GM12865 (cell line): ENCODE results near the gene ARMC2.
A peak's percentile ranks its signal among the peaks of the same experiment; 100 is the strongest.

Experiments
- DNase-seq: peaks from one replicate; pipeline ENCODE4 v3.0.0; 2010; ENCODE audit warnings: low read depth
- H3K4me3 ChIP-seq: 2 replicates; pipeline ENCODE4 v1.5.1; 2011; ENCODE audit warnings: mild to moderate bottlenecking, low read depth, low read length, control low read depth
- TF ChIP-seq, protein P1 (sequence below): IDR thresholded peaks from 2 replicates; pipeline ENCODE4 v1.5.1; 2011; ENCODE audit warnings: low read length, control low read depth, low read depth, inconsistent platforms; ENCODE audit not compliant: insufficient read depth; ENCODE audit errors: missing control alignments

Gene ARMC2, protein sequence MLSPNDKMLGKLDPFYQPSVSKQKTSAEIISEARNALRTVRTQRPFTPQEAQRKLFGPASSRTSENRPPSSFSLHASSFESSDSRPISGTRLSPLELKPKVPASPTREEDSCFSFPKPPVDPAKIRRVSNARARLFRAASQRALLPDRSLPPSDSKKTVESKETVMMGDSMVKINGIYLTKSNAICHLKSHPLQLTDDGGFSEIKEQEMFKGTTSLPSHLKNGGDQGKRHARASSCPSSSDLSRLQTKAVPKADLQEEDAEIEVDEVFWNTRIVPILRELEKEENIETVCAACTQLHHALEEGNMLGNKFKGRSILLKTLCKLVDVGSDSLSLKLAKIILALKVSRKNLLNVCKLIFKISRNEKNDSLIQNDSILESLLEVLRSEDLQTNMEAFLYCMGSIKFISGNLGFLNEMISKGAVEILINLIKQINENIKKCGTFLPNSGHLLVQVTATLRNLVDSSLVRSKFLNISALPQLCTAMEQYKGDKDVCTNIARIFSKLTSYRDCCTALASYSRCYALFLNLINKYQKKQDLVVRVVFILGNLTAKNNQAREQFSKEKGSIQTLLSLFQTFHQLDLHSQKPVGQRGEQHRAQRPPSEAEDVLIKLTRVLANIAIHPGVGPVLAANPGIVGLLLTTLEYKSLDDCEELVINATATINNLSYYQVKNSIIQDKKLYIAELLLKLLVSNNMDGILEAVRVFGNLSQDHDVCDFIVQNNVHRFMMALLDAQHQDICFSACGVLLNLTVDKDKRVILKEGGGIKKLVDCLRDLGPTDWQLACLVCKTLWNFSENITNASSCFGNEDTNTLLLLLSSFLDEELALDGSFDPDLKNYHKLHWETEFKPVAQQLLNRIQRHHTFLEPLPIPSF

DNA sequence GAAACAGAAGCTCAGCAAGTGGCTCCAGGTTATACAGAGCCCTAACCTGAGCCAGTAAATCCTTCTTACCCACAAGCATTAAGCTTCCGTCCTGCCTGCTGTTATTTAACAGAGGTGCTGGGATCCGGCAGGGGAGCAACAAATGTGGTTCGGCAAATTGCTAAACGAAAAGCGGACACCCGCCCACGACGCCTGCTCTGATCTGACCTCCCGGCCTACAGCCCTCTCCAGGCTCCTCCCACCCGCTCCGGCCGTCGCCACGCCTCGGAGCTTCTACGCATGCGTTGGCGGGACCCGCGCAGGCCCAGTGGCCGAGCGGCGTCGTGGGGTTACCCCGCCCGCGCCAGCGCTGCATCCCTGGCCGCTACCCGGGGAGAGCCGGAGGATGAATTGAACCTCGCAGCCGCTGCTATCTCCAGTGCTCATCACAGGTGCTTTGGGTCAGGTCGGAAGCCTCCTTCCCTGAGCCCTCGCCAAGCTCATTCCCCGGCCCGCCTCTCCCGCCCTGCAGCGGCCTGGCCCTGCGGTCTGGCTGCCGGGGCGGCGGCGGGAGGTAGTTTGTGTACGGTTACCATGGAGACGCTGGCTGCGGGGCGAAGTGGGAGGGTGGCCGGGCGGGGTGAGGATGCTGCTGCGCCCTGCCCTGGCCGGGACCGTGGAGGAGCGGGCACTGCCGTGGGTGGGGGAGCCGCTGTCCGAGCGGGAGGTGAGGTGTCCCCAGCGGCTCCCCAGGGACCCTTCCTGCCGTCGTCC lies at the start of gene ARMC2:
ARMC2 (plus strand) TSS at position 307 of the 753 bp plus-strand sequence. CDS start 5,846 bp downstream, outside the sequence.
- peak; percentile 89 for DNase-seq
- TF ChIP-seq, protein P1, sequence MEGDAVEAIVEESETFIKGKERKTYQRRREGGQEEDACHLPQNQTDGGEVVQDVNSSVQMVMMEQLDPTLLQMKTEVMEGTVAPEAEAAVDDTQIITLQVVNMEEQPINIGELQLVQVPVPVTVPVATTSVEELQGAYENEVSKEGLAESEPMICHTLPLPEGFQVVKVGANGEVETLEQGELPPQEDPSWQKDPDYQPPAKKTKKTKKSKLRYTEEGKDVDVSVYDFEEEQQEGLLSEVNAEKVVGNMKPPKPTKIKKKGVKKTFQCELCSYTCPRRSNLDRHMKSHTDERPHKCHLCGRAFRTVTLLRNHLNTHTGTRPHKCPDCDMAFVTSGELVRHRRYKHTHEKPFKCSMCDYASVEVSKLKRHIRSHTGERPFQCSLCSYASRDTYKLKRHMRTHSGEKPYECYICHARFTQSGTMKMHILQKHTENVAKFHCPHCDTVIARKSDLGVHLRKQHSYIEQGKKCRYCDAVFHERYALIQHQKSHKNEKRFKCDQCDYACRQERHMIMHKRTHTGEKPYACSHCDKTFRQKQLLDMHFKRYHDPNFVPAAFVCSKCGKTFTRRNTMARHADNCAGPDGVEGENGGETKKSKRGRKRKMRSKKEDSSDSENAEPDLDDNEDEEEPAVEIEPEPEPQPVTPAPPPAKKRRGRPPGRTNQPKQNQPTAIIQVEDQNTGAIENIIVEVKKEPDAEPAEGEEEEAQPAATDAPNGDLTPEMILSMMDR = no peak

DNA sequence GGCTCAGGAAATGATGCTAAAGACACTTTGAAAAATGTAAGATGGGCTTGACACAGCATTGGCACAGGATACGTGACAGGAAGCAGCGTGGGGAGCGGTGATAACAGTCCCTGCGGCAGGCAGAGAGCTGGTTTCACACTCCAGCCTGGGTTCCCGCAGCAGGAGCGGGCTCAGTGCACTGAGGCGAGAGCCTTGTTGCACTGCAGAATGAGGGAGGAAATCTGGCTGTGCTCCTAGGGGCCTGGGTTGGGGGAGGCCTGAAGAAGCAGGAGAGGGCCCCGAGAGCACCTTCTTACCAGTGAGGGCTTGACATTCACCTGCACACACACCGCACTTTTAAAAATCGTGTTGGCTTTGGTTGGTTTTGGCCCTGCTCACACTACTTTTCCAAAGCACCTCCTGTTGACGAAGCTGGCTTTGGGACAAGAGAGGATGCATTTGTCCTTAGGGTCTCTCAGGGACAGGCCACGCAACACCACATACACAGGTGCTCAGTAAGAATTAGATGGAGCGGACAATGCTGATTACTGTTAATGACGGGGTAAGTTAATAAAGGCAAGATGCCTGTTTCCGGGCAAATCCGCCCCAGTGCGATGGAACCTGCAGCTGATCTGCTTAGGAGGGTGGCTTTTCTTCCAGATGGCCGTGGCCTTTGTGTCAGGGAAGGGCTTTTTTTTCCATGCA lies 49.4 kb upstream of the ARMC2 start:
- TF ChIP-seq, protein P1 = no peak
- H3K4me3 ChIP-seq = no peak overlapping the region
- DNase-seq = no peak

More for the DNA sequence above, at the start of gene ARMC2:
- H3K4me3 ChIP-seq = peak within 1 kb of the TSS; percentile 64

DNA sequence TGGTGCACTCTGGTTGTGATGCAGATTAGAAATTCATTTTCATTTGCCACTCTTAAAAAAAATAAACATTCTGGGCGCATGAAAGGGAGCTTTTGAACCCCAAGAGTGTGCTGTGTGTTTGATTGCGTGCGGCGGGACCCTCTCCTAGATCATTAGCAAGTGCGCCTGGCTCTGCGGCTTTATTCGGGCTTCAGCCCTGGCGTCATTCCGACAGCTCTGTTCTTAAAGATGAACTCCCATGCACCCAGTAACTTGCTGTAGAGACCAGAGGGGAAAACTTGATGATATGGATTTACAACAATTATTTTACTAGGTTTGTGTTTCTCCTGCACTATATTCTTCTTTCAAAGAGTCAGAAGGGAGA lies 48.9 kb upstream of the ARMC2 start:
- TF ChIP-seq, protein P1 = no peak
- DNase-seq = no peak
- H3K4me3 ChIP-seq = no peak overlapping the region

DNA sequence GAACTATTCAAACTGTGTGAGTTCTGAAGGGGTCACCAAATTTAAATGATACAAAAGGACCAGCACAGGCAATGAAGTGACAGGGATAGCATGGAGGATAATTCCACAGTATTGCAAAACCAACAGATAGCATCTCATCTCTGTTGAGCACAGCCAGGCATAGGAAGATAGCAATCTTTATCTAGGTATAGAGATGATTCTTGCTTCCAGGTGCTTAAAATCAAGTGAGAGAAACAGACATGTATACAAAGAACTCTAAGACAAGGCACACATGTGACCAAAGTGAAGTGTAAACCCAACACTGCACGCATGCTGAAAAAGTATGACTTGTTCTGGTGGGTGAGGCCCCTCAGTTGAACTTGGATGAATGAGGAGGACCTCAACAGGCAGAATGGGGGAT lies 48.4 kb upstream of the ARMC2 start:
- DNase-seq = no peak
- H3K4me3 ChIP-seq = no peak overlapping the region
- TF ChIP-seq, protein P1 = no peak

DNA sequence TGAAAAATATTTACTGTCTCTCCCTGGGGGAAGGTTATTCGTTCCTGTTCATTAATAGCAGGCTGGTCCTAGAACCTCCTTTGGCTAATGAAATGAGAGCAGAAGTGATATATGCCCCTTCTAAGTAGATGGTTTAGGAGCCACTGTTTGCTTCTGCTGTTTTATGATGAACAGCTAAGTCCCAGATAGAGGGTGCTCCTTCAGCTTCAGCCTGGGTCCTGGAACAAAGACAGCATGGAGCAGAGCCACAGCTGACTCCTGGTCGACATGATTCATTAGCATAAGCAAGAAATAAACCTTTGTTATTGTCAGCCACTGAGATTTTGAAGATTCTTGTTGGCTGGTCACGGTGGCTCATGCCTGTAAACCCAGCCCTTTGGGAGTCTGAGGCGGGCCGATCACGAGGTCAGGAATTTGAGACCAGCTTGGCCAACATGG lies 47.8 kb upstream of the ARMC2 start:
- H3K4me3 ChIP-seq = no peak overlapping the region
- TF ChIP-seq, protein P1 = no peak
- no peak for DNase-seq

DNA sequence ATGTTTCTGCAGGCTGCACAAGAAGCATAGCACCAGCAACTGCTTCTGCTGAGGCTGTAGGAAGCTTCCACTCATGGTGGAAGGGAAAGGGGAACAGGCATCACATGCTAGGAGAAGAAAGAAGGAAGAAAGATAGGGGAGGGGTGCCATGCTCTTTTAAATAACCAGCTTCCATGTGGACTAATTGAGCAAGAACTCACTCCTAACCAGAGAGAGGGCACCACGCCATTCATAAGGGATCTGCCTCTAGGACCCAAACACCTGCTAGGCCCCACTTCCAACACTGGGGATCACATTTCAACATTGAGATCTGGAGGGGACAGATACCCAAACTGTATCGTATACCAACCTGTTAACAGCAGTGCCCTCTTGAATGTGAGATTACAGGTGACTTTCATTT lies 46.9 kb upstream of the ARMC2 start:
- H3K4me3 ChIP-seq = no peak overlapping the region
- TF ChIP-seq, protein P1 = no peak
- no peak for DNase-seq
